ENCODE measurements around the gene GBP4.
"Not testable (repeated sequence)": the region's sequence is repeated elsewhere in the genome, so short reads cannot be mapped to it uniquely, and the experiment has no call there.

The GBP4 gene

GRCh38 chr1:89198491-89199072 is at the start of gene GBP4:
TSS of gene GBP4 (minus strand) at chr1:89198942. CDS start at chr1:89198834, 108 bp downstream.
- DNase-seq, result no peak

- DNase-seq, result no peak
Observed at GRCh38 chr1:89243046-89243445, 44.3 kb upstream of the GBP4 start.

- DNase-seq, result no peak
Observed at GRCh38 chr1:89221341-89221740, 22.6 kb upstream of the GBP4 start.

- DNase-seq, result not testable (repeated sequence)
Observed at GRCh38 chr1:89219851-89220250, 21.1 kb upstream of the GBP4 start.

- DNase-seq, result not testable (repeated sequence)
Observed at GRCh38 chr1:89218941-89219340, 20.2 kb upstream of the GBP4 start.

- no peak for DNase-seq
Observed at GRCh38 chr1:89213347-89213746, 14.6 kb upstream of the GBP4 start.

- DNase-seq, result no peak
Observed at GRCh38 chr1:89211035-89211634, 12.4 kb upstream of the GBP4 start.

- no peak for DNase-seq
Observed at GRCh38 chr1:89206373-89206772, 7.6 kb upstream of the GBP4 start.

- no peak for DNase-seq
Observed at GRCh38 chr1:89203166-89203565, 4.4 kb upstream of the GBP4 start.

GRCh38 chr1:89201106-89201794 is 2.5 kb upstream of the GBP4 start:
- no peak for DNase-seq

GRCh38 chr1:89200663-89201062 is 1.9 kb upstream of the GBP4 start:
- DNase-seq, result no peak

GRCh38 chr1:89199525-89200031 is 836 bp upstream of the GBP4 start:
- no peak for DNase-seq

- DNase-seq, result no peak
Observed at GRCh38 chr1:89198081-89198480, 661 bp downstream of the GBP4 start.

- DNase-seq, result no peak
Observed at GRCh38 chr1:89195476-89195875, 3.3 kb downstream of the GBP4 start.

GRCh38 chr1:89191314-89191713 is 7.4 kb downstream of the GBP4 start:
- DNase-seq, result no peak

GRCh38 chr1:89190017-89190416 is 8.7 kb downstream of the GBP4 start:
- no peak for DNase-seq

GRCh38 chr1:89179343-89179742 is 19.4 kb downstream of the GBP4 start:
- no peak for DNase-seq

- DNase-seq, result no peak
Observed at GRCh38 chr1:89176971-89177370, 21.8 kb downstream of the GBP4 start.

- DNase-seq, result no peak
Observed at GRCh38 chr1:89175601-89176256, 23.0 kb downstream of the GBP4 start, which contains the start of gene GBP7. TSS of gene GBP7 (minus strand) at chr1:89176003. CDS start at chr1:89171935, 4,068 bp downstream.

- no peak for DNase-seq
Observed at GRCh38 chr1:89174491-89174890, 24.3 kb downstream of the GBP4 start.

- no peak for DNase-seq
Observed at GRCh38 chr1:89172468-89173143, 26.1 kb downstream of the GBP4 start.

GRCh38 chr1:89171067-89171438 is 27.7 kb downstream of the GBP4 start:
- DNase-seq, result no peak

Measured in NCI-H2171 (cell line).